ENCODE measurements around the gene RANBP3. TPM values are rescaled to one million over a fixed set of nuclear protein-coding genes. Genes with fewer than 3 reads are reported as not detected.

Gene RANBP3
- total RNA-seq, 1 donor from 2014 or later: 77.8 TPM

- Histone ChIP-seq H3K27me3 (no peaks in the 10 kb centered on the region), H3K27ac (no peak overlapping the region), H3K36me3 (no peaks in the 10 kb centered on the region), H3K79me2 (ENCODE audit: low read depth) (peaks cover 9% of the 10 kb centered on the region), H2AFZ (replicated peaks) (no peak overlapping the region), H4K20me1 (ENCODE audit: low read depth) (peaks cover 22% of the 10 kb centered on the region), H3F3A (ENCODE audit: low read depth) (peaks cover 8% of the 10 kb centered on the region), H3K9me3 (ENCODE audit: low read depth) (no peaks in the 10 kb centered on the region), H3K4me2 (no peak overlapping the region), H3K4me1 (peaks cover 8% of the 10 kb centered on the region), H3K9ac (no peak overlapping the region), H3K4me3 (no peak overlapping the region)
- H3K27ac Mint-ChIP-seq: no peak overlapping the region
- no peak overlapping the region for H3K4me3 Mint-ChIP-seq
- TF ChIP-seq EZH2 (IDR thresholded peaks at IDR 0.05): no peak
- TF ChIP-seq CTCF (IDR thresholded peaks at IDR 0.05): no peak
- no peak for TF ChIP-seq EZH2phosphoT487 (IDR thresholded peaks at IDR 0.05)
- DNase-seq (ENCODE audit: low spot score): no peak
- peaks cover 2% of the 10 kb centered on the region for H3K36me3 Mint-ChIP-seq
- H3K27me3 Mint-ChIP-seq (ENCODE audit: insufficient read depth, low read depth): no peaks in the 10 kb centered on the region
- no peaks in the 10 kb centered on the region for H3K9me3 Mint-ChIP-seq
- H3K4me1 Mint-ChIP-seq: peaks cover 6% of the 10 kb centered on the region
Observed at GRCh38 chr19:5893907-5894703, 83.8 kb downstream of the RANBP3 start.

- Mint-ChIP-seq H3K27ac (no peak overlapping the region), H3K4me1 (peaks cover 6% of the 10 kb centered on the region), H3K27me3 (ENCODE audit: insufficient read depth, low read depth) (no peaks in the 10 kb centered on the region), H3K36me3 (peaks cover 2% of the 10 kb centered on the region), H3K4me3 (no peak overlapping the region), H3K9me3 (no peaks in the 10 kb centered on the region)
- no peak overlapping the region for H2AFZ ChIP-seq (replicated peaks)
- H3K4me3 ChIP-seq: no peak overlapping the region
- TF ChIP-seq CTCF (IDR thresholded peaks at IDR 0.05) (no peak), EZH2phosphoT487 (IDR thresholded peaks at IDR 0.05) (no peak), EZH2 (IDR thresholded peaks at IDR 0.05) (no peak)
- H3F3A ChIP-seq (ENCODE audit: low read depth): peaks cover 8% of the 10 kb centered on the region
- peaks cover 6% of the 10 kb centered on the region for H3K79me2 ChIP-seq (ENCODE audit: low read depth)
- H4K20me1 ChIP-seq (ENCODE audit: low read depth): peaks cover 22% of the 10 kb centered on the region
- no peaks in the 10 kb centered on the region for H3K9me3 ChIP-seq (ENCODE audit: low read depth)
- no peaks in the 10 kb centered on the region for H3K36me3 ChIP-seq
- DNase-seq (ENCODE audit: low spot score): no peak
- H3K4me1 ChIP-seq: peaks cover 8% of the 10 kb centered on the region
- H3K27ac ChIP-seq: no peak overlapping the region
- H3K27me3 ChIP-seq: no peaks in the 10 kb centered on the region
- no peak overlapping the region for H3K4me2 ChIP-seq
- H3K9ac ChIP-seq: no peak overlapping the region
Observed at GRCh38 chr19:5893296-5893903, 84.5 kb downstream of the RANBP3 start.

GRCh38 chr19:5892772-5893275, 85.1 kb downstream of the RANBP3 start:
- Mint-ChIP-seq H3K9me3 (no peaks in the 10 kb centered on the region), H3K4me3 (no peak overlapping the region), H3K4me1 (peaks cover 6% of the 10 kb centered on the region), H3K27me3 (ENCODE audit: insufficient read depth, low read depth) (no peaks in the 10 kb centered on the region), H3K36me3 (peaks cover 2% of the 10 kb centered on the region), H3K27ac (no peak overlapping the region)
- no peak for TF ChIP-seq EZH2phosphoT487 (IDR thresholded peaks at IDR 0.05)
- no peak for TF ChIP-seq EZH2 (IDR thresholded peaks at IDR 0.05)
- TF ChIP-seq CTCF (IDR thresholded peaks at IDR 0.05): no peak
- H3K36me3 ChIP-seq: no peaks in the 10 kb centered on the region
- H3K4me2 ChIP-seq: no peak overlapping the region
- no peaks in the 10 kb centered on the region for H3K9me3 ChIP-seq (ENCODE audit: low read depth)
- DNase-seq (ENCODE audit: low spot score): no peak
- H3K4me1 ChIP-seq: peaks cover 8% of the 10 kb centered on the region
- H4K20me1 ChIP-seq (ENCODE audit: low read depth): peaks cover 16% of the 10 kb centered on the region
- no peak overlapping the region for H3K4me3 ChIP-seq
- no peak overlapping the region for H3K27ac ChIP-seq
- H3K9ac ChIP-seq: no peak overlapping the region
- H3K79me2 ChIP-seq (ENCODE audit: low read depth): peaks cover 2% of the 10 kb centered on the region
- no peaks in the 10 kb centered on the region for H3K27me3 ChIP-seq
- peaks cover 8% of the 10 kb centered on the region for H3F3A ChIP-seq (ENCODE audit: low read depth)
- H2AFZ ChIP-seq (replicated peaks): no peak overlapping the region

Data from neural progenitor cell (in vitro differentiated cells).